HEK293 (cell line): Measurements from ENCODE around the gene ADGRD2.

Experiments used
- HOXC10 ChIP-seq: sonication (generic); formaldehyde crosslinking; IDR thresholded peaks from 2 replicates; pipeline ENCODE4 v1.8.1; 2023; ENCODE audit warnings: mild to moderate bottlenecking, missing genetic modification reagents
- YY1 ChIP-seq: fragments of 450-650 bp; formaldehyde crosslinking; IDR thresholded peaks from 2 replicates; pipeline ENCODE4 v1.5.1; 2018; ENCODE audit warnings: missing biosample characterization, missing genetic modification characterization
- ZNF121 ChIP-seq: fragments of 450-650 bp; formaldehyde crosslinking; IDR thresholded peaks from 2 replicates; pipeline ENCODE4 v1.5.1; 2016; ENCODE audit warnings: missing biosample characterization, missing genetic modification characterization
- ZNF157 ChIP-seq: fragments of 450-650 bp; formaldehyde crosslinking; IDR thresholded peaks from 2 replicates; pipeline ENCODE4 v1.5.1; 2016; ENCODE audit warnings: missing biosample characterization, missing genetic modification characterization
- ZNF202 ChIP-seq: fragments of 450-650 bp; formaldehyde crosslinking; IDR thresholded peaks from 2 replicates; pipeline ENCODE4 v1.5.1; 2016; ENCODE audit warnings: missing biosample characterization, missing genetic modification characterization, borderline replicate concordance
- ZNF292 ChIP-seq: fragments of 450-650 bp; formaldehyde crosslinking; IDR thresholded peaks from 2 replicates; pipeline ENCODE4 v1.5.1; 2016; ENCODE audit warnings: low read depth, missing biosample characterization, missing genetic modification characterization, borderline replicate concordance
- ZNF426 ChIP-seq: fragments of 450-650 bp; formaldehyde crosslinking; IDR thresholded peaks from 2 replicates; pipeline ENCODE4 v1.5.1; 2017; ENCODE audit warnings: missing biosample characterization, missing genetic modification characterization, mild to moderate bottlenecking, inconsistent platforms, moderate library complexity
- ZNF544 ChIP-seq: fragments of 450-650 bp; formaldehyde crosslinking; IDR thresholded peaks from 2 replicates; pipeline ENCODE4 v1.5.0; 2017; ENCODE audit warnings: missing biosample characterization, missing genetic modification characterization
- ZNF555 ChIP-seq: fragments of 450-650 bp; formaldehyde crosslinking; conservative IDR thresholded peaks from 2 replicates; pipeline ENCODE4 v1.5.1; 2017; ENCODE audit warnings: missing biosample characterization, mild to moderate bottlenecking, missing genetic modification characterization, inconsistent platforms
- TF ChIP-seq, protein P1 (sequence below): fragments of 450-650 bp; formaldehyde crosslinking; IDR thresholded peaks from 2 replicates; pipeline ENCODE4 v1.5.1; 2016; ENCODE audit warnings: missing biosample characterization, missing genetic modification characterization

DNA sequence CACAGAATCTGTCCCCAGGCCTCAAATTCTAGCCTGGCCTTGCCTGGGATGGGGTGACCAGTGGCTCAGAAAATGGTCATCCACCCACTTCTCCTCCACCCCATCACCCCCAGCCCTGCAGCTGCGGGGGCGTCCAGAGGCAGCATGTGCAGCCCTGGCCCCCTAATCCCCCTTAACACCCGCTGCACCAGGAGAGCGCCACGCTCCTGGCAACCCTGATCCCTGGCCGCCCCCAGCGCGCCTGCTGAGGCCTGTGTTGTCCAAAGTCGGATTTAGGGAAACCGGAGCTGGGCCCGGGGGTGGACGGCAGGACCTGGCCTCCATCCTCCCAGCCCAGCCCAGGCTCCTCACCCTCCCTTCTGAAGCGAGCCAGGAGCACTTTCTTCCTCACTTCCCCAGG lies 35.0 kb downstream of the ADGRD2 start:
- TF ChIP-seq ZNF121 (tag by site-specific recombination), result no peak
- TF ChIP-seq ZNF292 (tag by site-specific recombination), result no peak
- TF ChIP-seq, protein P1, sequence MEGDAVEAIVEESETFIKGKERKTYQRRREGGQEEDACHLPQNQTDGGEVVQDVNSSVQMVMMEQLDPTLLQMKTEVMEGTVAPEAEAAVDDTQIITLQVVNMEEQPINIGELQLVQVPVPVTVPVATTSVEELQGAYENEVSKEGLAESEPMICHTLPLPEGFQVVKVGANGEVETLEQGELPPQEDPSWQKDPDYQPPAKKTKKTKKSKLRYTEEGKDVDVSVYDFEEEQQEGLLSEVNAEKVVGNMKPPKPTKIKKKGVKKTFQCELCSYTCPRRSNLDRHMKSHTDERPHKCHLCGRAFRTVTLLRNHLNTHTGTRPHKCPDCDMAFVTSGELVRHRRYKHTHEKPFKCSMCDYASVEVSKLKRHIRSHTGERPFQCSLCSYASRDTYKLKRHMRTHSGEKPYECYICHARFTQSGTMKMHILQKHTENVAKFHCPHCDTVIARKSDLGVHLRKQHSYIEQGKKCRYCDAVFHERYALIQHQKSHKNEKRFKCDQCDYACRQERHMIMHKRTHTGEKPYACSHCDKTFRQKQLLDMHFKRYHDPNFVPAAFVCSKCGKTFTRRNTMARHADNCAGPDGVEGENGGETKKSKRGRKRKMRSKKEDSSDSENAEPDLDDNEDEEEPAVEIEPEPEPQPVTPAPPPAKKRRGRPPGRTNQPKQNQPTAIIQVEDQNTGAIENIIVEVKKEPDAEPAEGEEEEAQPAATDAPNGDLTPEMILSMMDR, result no peak
- no peak for TF ChIP-seq HOXC10 (CRISPR knock-in tag)
- no peak for TF ChIP-seq ZNF544 (tag by site-specific recombination)
- TF ChIP-seq ZNF202 (tag by site-specific recombination), result no peak
- no peak for TF ChIP-seq YY1 (tag by site-specific recombination)
- TF ChIP-seq ZNF157, result no peak
- no peak for TF ChIP-seq ZNF555 (tag by site-specific recombination)
- TF ChIP-seq ZNF426 (tag by site-specific recombination), result no peak
